ENCODE results near the gene CCDC138. TPM values are rescaled to one million over a fixed set of nuclear protein-coding genes. Genes with fewer than 3 reads are reported as not detected.
"Not testable (repeated sequence)": the region's sequence is repeated elsewhere in the genome, so short reads cannot be mapped to it uniquely, and the experiment has no call there.

Gene CCDC138, protein sequence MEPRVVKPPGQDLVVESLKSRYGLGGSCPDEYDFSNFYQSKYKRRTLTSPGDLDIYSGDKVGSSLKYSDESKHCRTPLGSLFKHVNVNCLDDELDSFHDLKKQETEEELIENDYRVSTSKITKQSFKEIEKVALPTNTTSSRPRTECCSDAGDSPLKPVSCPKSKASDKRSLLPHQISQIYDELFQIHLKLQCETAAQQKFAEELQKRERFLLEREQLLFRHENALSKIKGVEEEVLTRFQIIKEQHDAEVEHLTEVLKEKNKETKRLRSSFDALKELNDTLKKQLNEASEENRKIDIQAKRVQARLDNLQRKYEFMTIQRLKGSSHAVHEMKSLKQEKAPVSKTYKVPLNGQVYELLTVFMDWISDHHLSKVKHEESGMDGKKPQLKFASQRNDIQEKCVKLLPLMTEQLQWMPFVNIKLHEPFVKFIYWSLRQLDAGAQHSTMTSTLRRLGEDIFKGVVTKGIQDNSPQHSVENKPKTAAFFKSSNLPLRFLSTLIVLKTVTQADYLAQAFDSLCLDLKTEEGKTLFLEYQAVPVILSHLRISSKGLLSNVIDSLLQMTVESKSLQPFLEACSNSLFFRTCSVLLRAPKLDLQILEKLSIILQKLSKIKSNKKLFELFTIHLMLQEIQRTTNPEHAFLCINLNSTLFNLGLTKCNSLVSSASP
- polyA plus RNA-seq (2013, experiment 1 of 2): 2.0 TPM
- polyA plus RNA-seq (2013, experiment 2 of 2): 2.0 TPM

DNA sequence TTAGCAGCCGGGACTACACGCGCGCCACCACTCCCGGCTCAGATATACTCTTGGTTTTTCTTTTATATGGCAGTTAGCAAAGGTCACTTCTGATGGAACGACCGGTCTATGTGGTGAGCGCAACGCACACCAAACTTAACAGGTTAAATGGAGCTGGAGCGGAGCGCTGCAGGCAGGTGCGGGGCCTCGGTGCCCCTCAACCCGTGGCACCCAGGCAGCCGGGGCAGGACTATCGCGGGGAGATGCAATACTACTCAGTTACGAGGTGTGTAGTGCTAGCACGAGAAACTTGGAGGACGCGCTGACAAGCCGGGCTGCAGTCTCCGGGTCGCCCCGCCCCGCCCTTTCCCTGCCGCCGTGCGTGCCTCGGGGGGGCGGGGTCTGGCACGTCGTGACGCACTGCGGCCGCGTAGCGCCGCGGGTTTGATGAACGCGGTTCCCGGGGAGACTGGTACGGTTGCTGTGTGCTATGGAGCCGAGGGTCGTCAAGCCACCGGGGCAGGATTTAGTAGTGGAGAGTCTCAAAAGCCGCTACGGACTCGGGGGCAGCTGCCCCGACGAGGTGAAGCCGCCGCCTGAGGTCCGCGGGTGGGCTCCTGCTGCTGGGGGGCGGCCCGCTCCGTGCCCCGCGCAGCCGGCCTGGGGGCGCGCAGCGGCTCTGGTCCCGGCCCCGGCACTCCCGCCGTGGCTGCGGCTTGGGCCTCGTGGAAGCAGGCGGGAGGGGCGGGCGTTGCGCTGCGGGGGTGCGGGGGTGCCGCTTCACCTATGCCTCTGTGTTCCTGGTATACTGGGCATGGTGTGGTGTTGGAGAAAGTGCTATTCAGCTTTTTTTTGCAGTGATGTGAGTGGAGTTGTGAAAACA, at the start of gene CCDC138:
Gene CCDC138, plus strand, starts transcription at position 418 of the 862 bp plus-strand sequence. Its CDS starts 52 bp downstream, at position 470.
- no peak within 1 kb of the TSS for H2BK15ac ChIP-seq (ENCODE audit: low read depth, poor library complexity, severe bottlenecking)
- peak within 1 kb of the TSS; percentile 72 for H3K27ac ChIP-seq (ENCODE audit: low read length, poor library complexity, severe bottlenecking)
- peak within 1 kb of the TSS; percentile 54 for H4K8ac ChIP-seq (ENCODE audit: low read length)
- H2AK5ac ChIP-seq (ENCODE audit: low read length, severe bottlenecking): no peak within 1 kb of the TSS
- peak within 1 kb of the TSS; percentile 91 for H3K9ac ChIP-seq (ENCODE audit: low read length)
- peak within 1 kb of the TSS in 1 of 2 experiments; percentile 35 for H3K4ac ChIP-seq (ENCODE audit: low read depth in 1 of 2, low read length in 2 of 2)
- H3K18ac ChIP-seq (ENCODE audit: low read depth in 1 of 2, low read length in 2 of 2): peak within 1 kb of the TSS in 1 of 2 experiments; percentile 62
- peaks cover 11% of the 10 kb centered on the region for H3K79me1 ChIP-seq (replicated peaks; ENCODE audit: low read length, poor library complexity, severe bottlenecking)
- H2BK120ac ChIP-seq (ENCODE audit: low read depth, low read length): peak within 1 kb of the TSS; percentile 19
- no peak within 1 kb of the TSS for H2BK5ac ChIP-seq (ENCODE audit: low read depth, low read length, poor library complexity, severe bottlenecking)
- H3K4me1 ChIP-seq (ENCODE audit: control insufficient read depth, insufficient read depth, low read depth, low read length): no peaks in the 10 kb centered on the region
- no peaks in the 10 kb centered on the region for H3K9me3 ChIP-seq (ENCODE audit: control insufficient read depth, low read length)
- 2% methylated on average over 55 of the region's 78 CpGs for WGBS
- DNase-seq: peak; percentile 92
- H3K14ac ChIP-seq (ENCODE audit: low read length in 2 of 2): no peak within 1 kb of the TSS
- peaks cover 4 to 44% of the 10 kb centered on the region in 2 experiments for H3K36me3 ChIP-seq (ENCODE audit: control insufficient read depth in 1 of 2, insufficient read depth in 2 of 2, low read depth in 1 of 2, low read length in 2 of 2)
- peak within 1 kb of the TSS; percentile 100 for H3K4me2 ChIP-seq (ENCODE audit: low read length, poor library complexity, severe bottlenecking)
- peak within 1 kb of the TSS; percentile 50 for H4K91ac ChIP-seq (ENCODE audit: low read length)
- peak within 1 kb of the TSS; percentile 34 to 46 for H3K23ac ChIP-seq (ENCODE audit: low read length in 2 of 2)
- H3K27me3 ChIP-seq (ENCODE audit: control insufficient read depth in 1 of 2, insufficient read depth in 1 of 2, low read length in 2 of 2): no peaks in the 10 kb centered on the region
- peak within 1 kb of the TSS; percentile 89 to 91 for H3K4me3 ChIP-seq (ENCODE audit: insufficient read depth in 1 of 2, low read depth in 1 of 2, low read length in 2 of 2)
- no peak within 1 kb of the TSS for H2BK12ac ChIP-seq (ENCODE audit: low read length in 2 of 2)
- H2AFZ ChIP-seq (ENCODE audit: low read depth, low read length): peak within 1 kb of the TSS; percentile 89

DNA sequence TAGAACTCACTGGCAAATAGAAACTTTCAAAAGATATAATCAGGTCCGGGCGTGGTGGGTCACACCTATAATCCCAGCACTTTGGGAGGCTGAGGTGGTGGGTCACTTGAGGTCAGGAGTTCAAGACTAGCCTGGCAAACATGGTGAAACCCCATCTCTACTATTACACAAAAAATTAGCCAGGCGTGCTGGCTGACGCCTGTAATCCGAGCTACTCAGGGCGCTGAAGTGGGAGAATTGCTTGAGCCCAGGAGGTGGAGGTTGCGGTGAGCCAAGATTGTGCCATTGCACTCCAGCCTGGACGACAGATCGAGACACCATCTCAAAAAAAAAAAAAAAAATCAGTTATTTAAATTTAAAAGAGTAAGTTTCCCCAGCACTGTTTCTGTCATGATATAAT, 28.6 kb upstream of the CCDC138 start:
- H2BK120ac ChIP-seq (ENCODE audit: low read depth, low read length); H4K8ac ChIP-seq (ENCODE audit: low read length): not testable (repeated sequence)

DNA sequence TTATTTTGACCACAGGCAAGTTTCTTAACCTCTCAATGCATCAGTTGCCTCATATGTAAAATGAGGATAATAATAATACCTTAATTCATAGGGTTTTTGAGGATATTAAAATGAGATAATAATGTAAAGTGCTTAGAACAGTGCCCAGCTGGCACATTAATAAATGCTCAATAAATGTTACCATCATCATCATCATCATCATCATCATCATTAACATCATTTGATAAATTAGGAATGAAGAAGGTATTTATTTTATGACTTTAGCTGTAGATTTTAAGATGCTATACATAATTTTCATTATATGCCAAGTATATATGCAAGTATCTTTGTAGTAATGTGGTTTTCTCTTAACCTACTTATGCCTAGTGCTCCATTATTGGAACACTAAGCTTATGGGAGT, 24.0 kb upstream of the CCDC138 start:
- H2BK12ac ChIP-seq (ENCODE audit: low read length in 2 of 2); H2BK15ac ChIP-seq (ENCODE audit: low read depth, poor library complexity, severe bottlenecking); H4K8ac ChIP-seq (ENCODE audit: low read length); H4K91ac ChIP-seq (ENCODE audit: low read length); H2AK5ac ChIP-seq (ENCODE audit: low read length, severe bottlenecking); H3K4ac ChIP-seq (ENCODE audit: low read depth in 1 of 2, low read length in 2 of 2); H3K14ac ChIP-seq (ENCODE audit: low read length in 2 of 2); H3K4me1 ChIP-seq (ENCODE audit: control insufficient read depth, insufficient read depth, low read depth, low read length); H3K9ac ChIP-seq (ENCODE audit: low read length); H3K18ac ChIP-seq (ENCODE audit: low read depth in 1 of 2, low read length in 2 of 2); H3K27ac ChIP-seq (ENCODE audit: low read length, poor library complexity, severe bottlenecking); DNase-seq; H3K4me3 ChIP-seq (ENCODE audit: insufficient read depth in 1 of 2, low read depth in 1 of 2, low read length in 2 of 2); H3K4me2 ChIP-seq (ENCODE audit: low read length, poor library complexity, severe bottlenecking); H3K23ac ChIP-seq (ENCODE audit: low read length in 2 of 2); H2BK5ac ChIP-seq (ENCODE audit: low read depth, low read length, poor library complexity, severe bottlenecking); H2AFZ ChIP-seq (ENCODE audit: low read depth, low read length); H2BK120ac ChIP-seq (ENCODE audit: low read depth, low read length); H3K27me3 ChIP-seq (ENCODE audit: control insufficient read depth in 1 of 2, insufficient read depth in 1 of 2, low read length in 2 of 2); H3K9me3 ChIP-seq (ENCODE audit: control insufficient read depth, low read length): not testable (repeated sequence)
- peaks cover 21% of the 10 kb centered on the region for H3K79me1 ChIP-seq (replicated peaks; ENCODE audit: low read length, poor library complexity, severe bottlenecking)
- peaks cover 6 to 60% of the 10 kb centered on the region in 2 experiments for H3K36me3 ChIP-seq (ENCODE audit: control insufficient read depth in 1 of 2, insufficient read depth in 2 of 2, low read depth in 1 of 2, low read length in 2 of 2)

More for the DNA sequence above, 28.6 kb upstream of the CCDC138 start:
- H3K27ac ChIP-seq (ENCODE audit: low read length, poor library complexity, severe bottlenecking); H3K27me3 ChIP-seq (ENCODE audit: control insufficient read depth in 1 of 2, insufficient read depth in 1 of 2, low read length in 2 of 2); H2BK5ac ChIP-seq (ENCODE audit: low read depth, low read length, poor library complexity, severe bottlenecking); H2BK15ac ChIP-seq (ENCODE audit: low read depth, poor library complexity, severe bottlenecking); H3K4me2 ChIP-seq (ENCODE audit: low read length, poor library complexity, severe bottlenecking); H3K14ac ChIP-seq (ENCODE audit: low read length in 2 of 2); H3K18ac ChIP-seq (ENCODE audit: low read depth in 1 of 2, low read length in 2 of 2); H2AK5ac ChIP-seq (ENCODE audit: low read length, severe bottlenecking); H3K4ac ChIP-seq (ENCODE audit: low read depth in 1 of 2, low read length in 2 of 2); H2AFZ ChIP-seq (ENCODE audit: low read depth, low read length); H3K9ac ChIP-seq (ENCODE audit: low read length); H3K9me3 ChIP-seq (ENCODE audit: control insufficient read depth, low read length); H3K79me1 ChIP-seq (replicated peaks; ENCODE audit: low read length, poor library complexity, severe bottlenecking); H3K4me3 ChIP-seq (ENCODE audit: insufficient read depth in 1 of 2, low read depth in 1 of 2, low read length in 2 of 2); H3K23ac ChIP-seq (ENCODE audit: low read length in 2 of 2); H3K4me1 ChIP-seq (ENCODE audit: control insufficient read depth, insufficient read depth, low read depth, low read length); H2BK12ac ChIP-seq (ENCODE audit: low read length in 2 of 2); DNase-seq; H4K91ac ChIP-seq (ENCODE audit: low read length): not testable (repeated sequence)
- WGBS: no CpG with 5 or more reads among the region's 9 CpGs
- peaks cover 7 to 43% of the 10 kb centered on the region in 2 experiments for H3K36me3 ChIP-seq (ENCODE audit: control insufficient read depth in 1 of 2, insufficient read depth in 2 of 2, low read depth in 1 of 2, low read length in 2 of 2)
